ENCODE measurements around the gene POSTN.

Gene POSTN, protein sequence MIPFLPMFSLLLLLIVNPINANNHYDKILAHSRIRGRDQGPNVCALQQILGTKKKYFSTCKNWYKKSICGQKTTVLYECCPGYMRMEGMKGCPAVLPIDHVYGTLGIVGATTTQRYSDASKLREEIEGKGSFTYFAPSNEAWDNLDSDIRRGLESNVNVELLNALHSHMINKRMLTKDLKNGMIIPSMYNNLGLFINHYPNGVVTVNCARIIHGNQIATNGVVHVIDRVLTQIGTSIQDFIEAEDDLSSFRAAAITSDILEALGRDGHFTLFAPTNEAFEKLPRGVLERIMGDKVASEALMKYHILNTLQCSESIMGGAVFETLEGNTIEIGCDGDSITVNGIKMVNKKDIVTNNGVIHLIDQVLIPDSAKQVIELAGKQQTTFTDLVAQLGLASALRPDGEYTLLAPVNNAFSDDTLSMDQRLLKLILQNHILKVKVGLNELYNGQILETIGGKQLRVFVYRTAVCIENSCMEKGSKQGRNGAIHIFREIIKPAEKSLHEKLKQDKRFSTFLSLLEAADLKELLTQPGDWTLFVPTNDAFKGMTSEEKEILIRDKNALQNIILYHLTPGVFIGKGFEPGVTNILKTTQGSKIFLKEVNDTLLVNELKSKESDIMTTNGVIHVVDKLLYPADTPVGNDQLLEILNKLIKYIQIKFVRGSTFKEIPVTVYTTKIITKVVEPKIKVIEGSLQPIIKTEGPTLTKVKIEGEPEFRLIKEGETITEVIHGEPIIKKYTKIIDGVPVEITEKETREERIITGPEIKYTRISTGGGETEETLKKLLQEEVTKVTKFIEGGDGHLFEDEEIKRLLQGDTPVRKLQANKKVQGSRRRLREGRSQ

DNA sequence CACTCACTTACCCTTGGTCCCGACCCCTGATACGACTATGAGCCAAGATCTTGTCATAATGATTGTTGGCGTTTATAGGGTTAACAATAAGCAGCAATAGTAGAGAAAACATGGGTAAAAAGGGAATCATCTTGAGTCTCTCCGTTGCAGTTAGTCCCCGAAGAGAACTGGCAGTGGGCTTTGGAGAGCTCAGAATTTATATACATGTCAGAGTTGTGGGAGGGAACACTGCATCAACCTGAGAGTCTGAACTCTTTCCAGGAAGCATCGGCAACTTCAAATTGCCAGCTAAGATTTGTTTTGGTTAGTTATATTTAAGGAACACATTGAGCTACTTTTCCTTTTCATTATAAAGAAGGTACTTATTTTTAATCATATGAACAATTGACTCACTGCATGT lies at the start of gene POSTN:
POSTN (minus strand) TSS at position 172 of the 400 bp plus-strand sequence; CDS start at position 130, 42 bp downstream.
- DNase-seq: no peak

DNA sequence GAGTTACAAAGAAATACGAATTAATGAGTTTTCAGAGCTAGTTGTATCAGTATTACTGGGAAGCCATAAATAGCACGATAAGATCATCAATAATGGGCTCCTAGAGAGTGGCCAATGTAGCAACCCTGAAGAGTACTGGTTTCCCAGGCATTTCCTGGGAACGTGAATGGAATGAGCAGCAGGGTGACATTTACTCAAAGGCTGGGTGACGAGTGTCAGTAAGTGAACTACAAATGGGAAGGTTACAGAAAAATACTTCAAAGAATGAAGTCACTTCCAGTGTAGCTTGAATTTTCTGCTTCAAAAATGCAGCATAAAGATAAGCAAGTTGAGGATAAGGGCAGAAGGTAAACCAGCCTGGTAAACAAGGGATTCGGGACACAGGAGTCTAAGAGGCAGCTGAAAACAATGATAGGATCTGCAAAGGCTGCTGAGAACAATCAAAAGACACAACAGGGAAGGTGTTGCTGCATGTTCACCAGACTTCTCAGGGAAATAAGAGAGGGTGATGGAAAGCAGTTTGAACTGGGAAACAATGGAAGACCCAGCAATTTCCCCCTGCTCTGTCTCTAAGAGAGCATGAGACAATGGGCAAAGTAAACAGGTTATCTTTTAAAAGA lies 48.6 kb upstream of the POSTN start:
- DNase-seq: no peak

DNA sequence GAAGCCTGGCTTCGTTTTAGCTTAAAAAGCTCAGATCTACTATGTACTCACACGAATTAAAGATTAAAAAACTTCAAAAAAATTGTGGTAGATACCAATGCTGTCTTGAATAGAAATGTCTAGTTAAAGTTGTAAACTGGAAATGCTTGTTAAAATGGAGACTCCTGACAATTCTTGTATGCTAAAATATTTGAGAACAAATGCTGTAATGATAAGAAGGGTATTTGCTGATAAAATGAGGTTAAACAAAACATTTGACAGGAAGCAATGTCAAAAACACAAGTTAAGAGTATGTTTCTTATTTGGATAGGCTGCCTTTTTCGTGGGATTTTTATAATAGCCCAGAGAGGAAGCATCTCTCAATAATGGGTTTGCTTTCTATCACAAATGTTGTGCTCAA lies 48.0 kb upstream of the POSTN start:
- no peak for DNase-seq

DNA sequence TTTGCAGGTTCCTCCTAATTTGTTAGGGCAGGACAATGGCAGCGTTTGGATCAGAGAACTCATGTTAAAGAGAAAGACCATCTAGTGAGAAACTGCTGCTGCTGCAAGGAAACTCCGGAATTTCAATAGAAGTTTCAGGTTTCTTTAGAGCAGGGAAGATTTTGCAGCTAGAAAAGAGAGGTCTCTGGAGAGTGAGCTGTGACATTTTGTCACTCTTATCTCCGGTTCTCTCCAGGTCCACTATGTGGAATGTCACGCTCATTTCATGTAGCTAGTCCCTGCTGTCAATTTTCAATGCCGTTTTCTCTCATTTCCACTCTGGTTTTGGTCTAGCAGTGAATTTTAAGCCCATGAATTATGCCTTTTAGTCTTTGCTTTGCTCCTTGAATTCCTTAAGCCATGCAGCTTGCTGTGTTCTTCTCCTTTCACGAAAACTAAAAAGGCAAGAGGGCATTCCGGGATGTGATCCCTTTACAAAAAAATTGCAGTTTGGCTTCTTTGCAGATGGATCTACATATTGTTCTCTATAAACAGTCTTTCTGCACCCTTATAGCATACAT lies 46.7 kb upstream of the POSTN start:
- DNase-seq: no peak

DNA sequence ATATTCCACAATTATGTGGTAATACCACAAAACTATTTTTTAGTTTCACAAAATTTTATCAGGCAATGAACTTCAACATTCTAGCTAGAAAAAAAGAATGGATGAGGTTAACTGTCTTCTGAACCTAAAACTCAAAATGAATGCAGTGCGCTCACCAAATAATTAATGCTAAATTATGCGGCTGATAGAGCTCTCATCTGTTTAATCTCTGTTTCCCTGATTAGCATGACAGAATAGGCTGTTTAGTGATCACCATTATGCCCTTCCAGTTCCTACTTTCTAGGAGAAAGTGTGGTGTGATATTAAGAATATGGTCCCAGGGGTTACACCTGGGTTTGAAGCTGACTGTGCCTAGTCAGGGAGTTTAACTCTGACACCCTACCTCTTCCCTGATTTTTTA lies 42.8 kb upstream of the POSTN start:
- no peak for DNase-seq

DNA sequence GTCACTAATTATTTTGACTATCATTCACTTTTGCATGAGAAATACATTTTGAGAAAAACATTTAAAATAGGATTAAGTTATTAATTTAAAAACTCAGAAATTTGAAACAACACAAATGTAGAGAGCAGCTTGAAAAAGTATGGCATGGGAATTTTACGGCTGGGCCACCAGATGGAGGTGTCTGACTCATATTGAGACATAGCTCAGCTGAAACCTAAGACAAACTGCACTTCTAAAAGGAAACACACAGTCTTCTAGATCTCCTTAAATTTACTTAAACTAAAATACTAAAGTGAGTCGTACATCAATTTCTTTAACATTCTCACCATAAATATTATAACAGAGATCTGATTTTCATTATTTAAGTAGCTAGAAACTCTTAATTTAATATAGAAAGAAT lies 41.9 kb upstream of the POSTN start:
- peak; percentile 67 for DNase-seq

DNA sequence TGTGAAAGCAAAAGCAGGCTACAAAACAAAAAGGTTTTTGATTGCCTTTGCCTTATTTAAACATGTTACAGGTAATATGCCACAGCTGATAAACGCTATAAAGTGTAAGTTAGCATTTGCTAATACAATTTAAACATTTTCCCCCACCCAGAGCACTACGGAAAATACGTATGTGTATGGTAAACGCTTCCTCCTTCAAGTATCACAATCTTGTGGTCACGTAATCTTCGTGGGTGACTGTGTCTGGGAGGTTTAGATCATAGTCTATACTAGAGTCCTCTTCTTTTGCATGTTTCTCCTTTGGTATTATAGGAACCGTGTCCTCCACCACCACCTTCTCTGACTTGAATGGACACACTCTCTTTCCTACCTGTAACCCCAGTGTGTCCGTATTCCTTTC lies 38.1 kb upstream of the POSTN start:
- no peak for DNase-seq

DNA sequence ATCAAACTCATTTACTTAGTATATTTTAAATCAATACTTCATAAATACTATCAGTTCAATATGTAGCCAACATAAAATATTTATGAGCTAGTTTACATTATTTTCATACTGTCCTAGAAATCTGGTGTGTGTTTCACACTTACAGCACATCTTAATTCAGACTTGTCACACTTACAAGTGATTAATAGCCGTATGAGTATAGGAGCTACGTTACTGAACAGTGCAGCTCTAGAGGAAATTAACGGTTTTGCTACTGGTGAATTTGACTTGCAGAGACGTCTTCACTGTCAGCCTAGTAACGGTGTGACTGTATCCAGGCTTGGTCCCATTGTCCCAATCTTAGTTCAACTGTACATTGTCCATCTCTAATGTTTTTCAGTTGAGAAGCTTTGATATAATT lies 33.7 kb upstream of the POSTN start:
- DNase-seq: no peak

DNA sequence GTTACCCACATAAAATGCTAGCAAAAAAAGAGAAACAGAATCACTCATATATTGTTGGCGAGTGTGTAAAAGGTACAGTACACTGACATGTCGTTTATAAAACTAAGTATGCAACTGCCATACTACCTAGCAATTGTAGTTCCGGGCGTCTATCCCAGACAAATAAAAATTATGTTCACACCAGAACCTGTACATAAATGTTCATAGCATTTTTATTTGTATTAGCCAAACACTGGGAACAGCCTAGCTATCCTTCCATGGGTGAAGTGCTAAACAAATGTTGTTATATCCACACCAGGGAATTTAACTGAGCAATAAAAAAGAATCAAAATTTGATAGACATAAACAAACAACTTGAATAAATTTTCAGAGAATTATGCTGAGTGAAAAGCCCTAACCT lies 28.9 kb upstream of the POSTN start:
- peak; percentile 64 for DNase-seq

DNA sequence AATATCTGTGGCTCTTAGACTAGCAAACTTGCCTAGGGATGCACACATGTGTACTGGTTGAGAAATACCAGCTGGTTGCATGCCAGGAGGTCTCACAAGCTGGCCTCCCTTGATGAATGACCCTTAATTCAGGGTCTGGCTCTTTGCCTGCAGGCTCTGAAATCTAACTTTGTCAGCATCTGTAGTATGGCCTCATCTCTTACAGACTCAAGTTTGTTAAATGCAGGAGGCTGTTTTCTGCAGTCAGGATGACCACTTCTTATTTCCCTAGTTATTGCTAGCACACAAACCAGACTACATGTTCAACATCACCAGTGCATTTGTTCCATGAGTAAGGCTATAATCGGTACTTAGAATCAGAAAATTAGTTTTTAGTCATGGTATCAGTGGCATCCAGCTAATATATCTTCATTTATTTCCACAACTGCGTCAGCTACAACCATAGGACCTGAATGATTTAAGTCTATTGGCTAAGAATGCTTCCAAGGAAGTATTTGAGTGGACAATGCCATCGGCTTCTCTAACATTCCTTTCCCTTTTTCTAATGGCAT lies 23.3 kb upstream of the POSTN start:
- no peak for DNase-seq

DNA sequence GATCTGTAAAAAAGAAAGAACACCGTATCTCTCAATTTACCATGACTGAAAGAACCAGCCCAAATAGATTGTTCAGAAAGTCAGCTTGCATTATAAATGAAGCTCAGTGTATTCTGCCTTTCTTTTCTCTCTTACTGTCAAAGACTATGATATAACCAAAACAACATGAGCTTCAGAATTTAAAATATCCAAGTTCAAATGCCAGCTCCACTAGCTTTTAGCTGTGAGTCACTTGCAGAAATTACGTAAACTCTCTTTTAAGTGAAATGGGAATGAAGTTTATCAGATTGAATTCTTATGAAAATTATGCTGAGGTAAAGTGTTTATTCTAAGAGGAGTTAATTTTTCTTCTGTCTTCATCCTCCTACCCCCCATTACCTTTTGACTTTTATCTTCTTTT lies 20.0 kb upstream of the POSTN start:
- no peak for DNase-seq

DNA sequence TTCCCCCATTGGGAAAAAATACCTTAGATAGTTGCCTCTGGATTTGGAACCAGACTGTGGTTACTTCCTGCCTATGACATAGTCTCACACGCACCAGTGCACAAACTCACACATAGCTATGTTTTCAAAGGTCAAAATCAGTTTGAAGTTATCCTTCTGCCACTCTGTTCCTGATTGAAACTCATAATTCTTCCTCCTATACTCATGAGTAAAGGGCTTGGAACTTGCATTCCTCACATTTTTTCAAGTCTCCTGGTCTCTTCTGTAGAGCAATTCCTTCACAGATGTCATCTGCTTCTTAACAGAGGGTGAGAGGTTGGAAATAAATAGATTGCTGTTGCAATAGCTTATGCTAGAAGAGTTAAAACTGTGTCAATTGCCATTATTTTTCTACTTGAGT lies 18.6 kb upstream of the POSTN start:
- DNase-seq: no peak

DNA sequence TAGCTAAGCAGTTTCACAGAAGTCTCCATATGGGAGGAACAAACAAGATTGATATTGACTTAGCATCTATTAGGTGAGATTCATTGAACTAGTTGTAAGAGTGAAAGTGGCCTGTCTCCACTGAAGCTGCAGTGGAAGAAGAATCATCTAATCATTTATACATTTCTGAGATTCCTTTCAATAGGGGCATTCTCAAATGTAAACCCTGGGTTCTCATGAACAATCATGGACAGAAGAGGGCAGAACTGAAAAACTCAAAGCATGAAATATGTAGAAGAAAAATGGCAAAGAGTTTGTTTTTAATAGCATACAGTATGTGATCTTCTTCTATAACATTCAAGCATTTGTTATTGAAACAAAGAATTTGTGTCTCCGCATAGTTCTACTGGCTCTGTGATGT lies 17.6 kb upstream of the POSTN start:
- no peak for DNase-seq

DNA sequence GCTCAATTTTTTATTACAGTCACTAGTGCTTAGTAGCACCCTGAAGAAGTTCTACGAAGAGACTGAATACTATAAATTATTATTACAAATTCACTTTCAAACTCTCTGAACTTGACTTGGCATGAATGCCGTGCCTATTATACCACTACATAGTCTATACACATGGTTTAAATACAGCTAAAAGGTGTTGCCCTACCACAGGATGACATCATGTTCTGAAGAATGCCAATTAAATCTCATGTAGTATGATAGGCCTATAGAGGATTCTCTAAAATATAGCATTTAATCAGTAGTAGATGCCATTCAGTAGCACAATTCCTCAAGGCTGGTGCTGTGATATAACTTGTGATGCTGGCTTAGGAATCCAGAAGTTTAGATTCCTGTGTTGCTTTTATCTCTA lies 16.7 kb upstream of the POSTN start:
- DNase-seq: no peak

DNA sequence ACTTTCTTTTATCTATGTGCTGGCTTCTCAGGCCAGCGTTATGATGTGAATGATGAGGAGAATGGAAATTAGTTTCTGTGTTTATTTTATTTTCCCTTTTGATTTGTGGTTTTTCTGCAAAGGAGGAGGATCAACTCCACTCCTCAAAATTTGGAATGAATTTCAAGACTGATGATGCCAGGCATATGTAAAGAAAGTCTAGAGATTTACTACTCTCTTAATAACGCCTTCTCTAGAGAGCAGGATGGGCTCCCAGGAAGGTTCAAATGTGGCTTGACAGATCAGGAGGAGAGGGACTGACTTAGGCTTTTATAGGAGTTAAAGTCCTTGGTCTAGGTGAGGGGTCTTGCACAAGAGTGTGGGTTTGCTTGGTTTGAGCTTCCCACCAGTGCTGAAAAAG lies 15.1 kb upstream of the POSTN start:
- DNase-seq: no peak

DNA sequence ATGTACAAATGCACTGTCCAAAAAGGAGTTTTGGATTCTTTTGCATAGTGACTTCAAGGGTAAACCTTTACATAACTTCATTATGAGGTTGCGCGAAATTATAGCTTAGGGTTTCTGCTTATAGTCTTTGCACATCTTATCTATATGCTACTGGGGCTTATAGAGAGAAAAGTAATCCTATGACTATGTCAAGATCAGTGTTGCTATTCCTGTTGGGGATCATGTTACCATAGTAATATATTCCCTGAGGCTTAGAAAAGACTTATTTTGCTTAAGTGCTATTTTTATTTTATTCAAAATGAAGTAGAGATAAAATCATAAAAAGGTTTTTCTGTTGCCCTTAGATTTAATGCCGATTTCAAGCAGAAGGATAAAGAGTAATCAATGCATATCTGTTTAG lies 14.7 kb upstream of the POSTN start:
- DNase-seq: no peak

DNA sequence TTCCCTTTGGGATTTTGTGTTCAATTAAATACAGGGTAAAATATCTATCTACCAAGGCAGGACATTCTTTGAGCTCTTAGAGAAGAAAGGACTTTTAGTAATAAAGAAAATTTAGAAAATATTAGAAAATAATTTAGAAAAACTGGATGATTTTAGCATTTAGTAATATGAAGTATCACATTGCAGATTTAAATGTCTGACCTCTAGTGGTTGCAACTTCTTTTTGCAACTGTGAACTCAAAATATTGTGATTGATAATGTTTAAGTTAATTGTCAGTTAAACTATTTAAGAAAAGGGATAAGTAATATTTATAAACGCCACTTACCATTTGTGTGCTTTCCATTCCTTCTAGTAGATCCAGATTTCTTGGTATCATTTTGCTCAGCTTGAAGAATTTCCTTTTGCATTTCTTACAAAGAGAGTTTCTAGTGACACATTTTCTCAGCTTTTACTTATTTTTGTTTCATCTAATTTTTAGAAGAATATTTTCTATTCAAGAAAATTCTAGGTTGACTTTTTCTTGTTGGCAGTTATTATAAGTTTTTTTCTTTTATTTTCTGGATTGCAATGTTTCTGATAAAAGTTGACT lies 10.3 kb upstream of the POSTN start:
- DNase-seq: peak; percentile 34

DNA sequence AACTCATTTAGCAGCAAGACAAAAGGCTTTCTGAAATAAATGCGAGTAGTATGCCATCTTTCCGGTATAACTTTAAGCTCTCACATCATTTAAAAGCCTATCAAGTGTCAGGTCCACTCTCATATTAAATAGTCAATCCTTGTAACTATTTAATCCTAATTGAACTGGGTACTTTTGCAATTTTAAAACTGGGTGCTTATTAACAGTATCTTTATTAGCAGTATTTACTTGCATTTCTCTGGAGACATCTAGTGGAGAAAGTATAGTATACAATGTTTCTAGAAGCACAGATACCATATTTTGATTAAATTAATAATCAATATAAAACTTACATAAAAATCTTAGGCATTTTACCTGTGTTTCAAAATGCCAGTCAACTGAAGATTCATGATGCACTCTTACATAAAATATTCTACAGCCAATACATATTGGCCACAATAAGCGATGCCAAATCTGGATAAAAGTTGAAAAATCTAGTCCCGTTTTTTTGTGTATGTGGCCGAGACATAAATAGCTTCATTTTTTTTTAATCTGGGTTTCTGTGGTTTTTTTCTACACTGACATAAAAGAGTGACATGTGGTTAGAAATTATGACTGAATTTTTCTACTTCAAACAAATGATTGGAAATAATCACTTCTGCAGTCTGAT lies 4.3 kb upstream of the POSTN start:
- peak; percentile 60 for DNase-seq

DNA sequence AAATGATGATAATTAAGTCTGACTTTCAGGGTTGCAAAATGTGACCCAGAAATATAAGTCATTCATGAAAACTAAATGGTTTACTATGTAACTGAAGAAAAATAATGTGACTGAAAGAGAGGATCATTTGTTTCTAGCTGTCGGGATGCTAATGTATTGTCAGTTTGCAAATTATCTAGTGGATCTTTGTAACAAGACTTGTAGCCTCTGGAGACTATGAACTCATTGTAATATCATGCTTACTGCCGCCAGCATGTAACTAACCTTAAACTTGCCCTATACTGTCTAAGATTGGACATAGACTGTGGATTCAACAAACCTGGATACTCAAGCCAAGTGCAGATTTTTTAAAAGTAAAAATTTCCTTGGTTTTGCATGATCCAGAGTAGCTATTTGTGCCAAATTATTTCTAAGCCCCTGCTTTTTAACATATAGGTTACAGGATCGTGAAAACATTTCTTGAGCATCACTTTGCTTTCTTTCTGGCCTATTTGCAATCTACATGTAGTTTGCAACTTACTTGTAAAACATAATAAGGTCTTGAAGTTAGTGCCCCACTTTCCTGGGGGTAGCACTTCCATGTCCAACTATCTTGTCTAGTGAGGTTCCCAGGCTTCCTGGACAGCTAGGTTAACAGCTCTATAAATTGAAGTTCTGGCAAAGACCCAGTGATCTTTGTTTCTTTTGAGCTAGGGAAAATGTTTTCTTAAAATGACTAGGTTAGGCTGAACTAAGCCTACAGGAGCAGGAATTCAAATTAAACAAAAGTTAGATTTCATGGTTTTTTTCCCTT lies 3.3 kb upstream of the POSTN start:
- no peak for DNase-seq

DNA sequence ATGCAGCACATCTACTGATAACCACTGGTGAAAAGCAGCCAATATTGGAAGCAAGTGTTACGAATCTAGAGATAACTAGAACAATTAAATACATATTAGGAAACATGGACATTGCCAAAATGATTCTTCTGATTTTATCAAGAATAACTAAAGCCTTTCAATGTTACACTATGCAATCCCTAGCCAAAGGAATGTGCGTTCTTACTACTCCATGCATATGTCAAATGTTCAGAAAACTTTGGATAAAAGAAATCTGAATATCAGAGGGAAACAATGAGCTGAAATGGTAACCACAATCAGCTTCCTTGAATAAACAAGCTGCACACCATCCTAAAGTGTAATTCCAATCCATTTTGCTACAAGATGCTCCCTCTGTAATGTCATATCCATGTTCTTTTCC lies 951 bp upstream of the POSTN start:
- DNase-seq: no peak

DNA sequence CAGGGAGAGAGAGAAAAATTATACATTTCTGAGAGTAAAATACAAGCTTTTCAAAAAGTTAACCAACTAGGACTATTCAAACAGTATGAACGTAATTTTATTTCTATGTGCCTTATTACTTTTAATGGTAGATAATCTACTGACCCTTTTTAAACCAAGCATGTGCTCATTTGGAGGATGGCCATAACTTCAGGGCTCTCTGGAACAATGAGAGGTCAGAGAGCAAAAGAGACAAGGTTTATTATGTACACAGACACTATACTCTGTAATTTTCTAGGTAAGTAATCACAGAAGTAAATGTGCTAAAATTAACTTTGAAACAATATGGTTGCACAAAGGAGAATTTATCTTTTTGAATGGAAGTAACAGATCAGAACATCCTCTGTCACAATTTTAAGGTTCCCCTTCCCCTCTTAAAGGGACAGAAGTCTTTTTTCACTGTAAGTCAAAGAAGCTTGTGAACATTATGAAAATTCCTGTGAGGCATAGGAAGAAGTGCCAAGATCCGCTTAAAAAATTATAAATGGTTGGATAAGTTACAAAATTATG lies 1.0 kb downstream of the POSTN start:
- no peak for DNase-seq

Data from DMS53 (cell line).